Testis (tissue), 2 donors: ENCODE measurements around the gene SHROOM3.

ENCODE experiments used
- CTCF ChIP-seq, 3 experiments: fragments of 450-650 bp in 2 of 3; fragments of 200-600 bp in 1 of 3; sonication (generic) in 1 of 3; IDR thresholded peaks; one replicate each; pipeline ENCODE4 v1.5.1; 2016 to 2019; ENCODE audit warnings: antibody characterized with exemption in 3 of 3, mild to moderate bottlenecking in 2 of 3, moderate library complexity in 1 of 3
- POLR2A ChIP-seq: fragments of 450-650 bp; IDR thresholded peaks from one replicate; pipeline ENCODE4 v1.6.1; 2017; ENCODE audit warnings: antibody characterized with exemption, mild to moderate bottlenecking, moderate library complexity

- TF ChIP-seq CTCF (IDR thresholded peaks at IDR 0.05) (no peak), POLR2A (no peak)
Measured at GRCh38 chr4:76806757-76807156, 371.7 kb downstream of the SHROOM3 start.
